HL-60 (cell line): Measurements from ENCODE around the gene GMCL2.

Experiments
- DNase-seq, 2 experiments: peaks; one replicate each; pipeline ENCODE4 v3.0.0-alpha.2; 2010 to 2020; ENCODE audit warnings: low read depth in 1 of 2, low spot score in 1 of 2
- H3K27ac ChIP-seq: fragments of 250-450 bp; sonication (Bioruptor Pico); replicated peaks from 2 replicates; pipeline ENCODE4 v1.5.1; 2020; ENCODE audit warnings: mild to moderate bottlenecking, moderate library complexity
- H3K27me3 ChIP-seq: fragments of 250-450 bp; sonication (Bioruptor Pico); 2 replicates; pipeline ENCODE4 v1.5.1; 2021; ENCODE audit warnings: mild to moderate bottlenecking, moderate library complexity; ENCODE audit not compliant: insufficient read depth, poor library complexity, severe bottlenecking
- H3K4me3 ChIP-seq: replicated peaks from 2 replicates; pipeline ENCODE4 v1.5.1; 2011; ENCODE audit warnings: mild to moderate bottlenecking, control low read depth, low read length; ENCODE audit not compliant: insufficient read depth
- GABPA ChIP-seq: IDR thresholded peaks from 2 replicates; pipeline ENCODE4 v1.6.1; 2012; ENCODE audit warnings: low read depth
- POLR2AphosphoS5 ChIP-seq: IDR thresholded peaks from 2 replicates; pipeline ENCODE4 v1.6.1; 2012; ENCODE audit warnings: low read depth
- SPI1 ChIP-seq: IDR thresholded peaks from 2 replicates; pipeline ENCODE4 v1.6.1; 2012; ENCODE audit warnings: low read depth, mild to moderate bottlenecking, borderline replicate concordance
- TF ChIP-seq, protein P1 (sequence below): IDR thresholded peaks from one replicate; pipeline ENCODE4 v1.5.1; 2011; ENCODE audit warnings: low read length, control low read depth, inconsistent platforms; ENCODE audit not compliant: insufficient read depth
- TF ChIP-seq, protein P2 (sequence below): IDR thresholded peaks from 2 replicates; pipeline ENCODE4 v1.6.1; 2012; ENCODE audit warnings: low read depth; ENCODE audit not compliant: insufficient replicate concordance

Gene GMCL2

DNA sequence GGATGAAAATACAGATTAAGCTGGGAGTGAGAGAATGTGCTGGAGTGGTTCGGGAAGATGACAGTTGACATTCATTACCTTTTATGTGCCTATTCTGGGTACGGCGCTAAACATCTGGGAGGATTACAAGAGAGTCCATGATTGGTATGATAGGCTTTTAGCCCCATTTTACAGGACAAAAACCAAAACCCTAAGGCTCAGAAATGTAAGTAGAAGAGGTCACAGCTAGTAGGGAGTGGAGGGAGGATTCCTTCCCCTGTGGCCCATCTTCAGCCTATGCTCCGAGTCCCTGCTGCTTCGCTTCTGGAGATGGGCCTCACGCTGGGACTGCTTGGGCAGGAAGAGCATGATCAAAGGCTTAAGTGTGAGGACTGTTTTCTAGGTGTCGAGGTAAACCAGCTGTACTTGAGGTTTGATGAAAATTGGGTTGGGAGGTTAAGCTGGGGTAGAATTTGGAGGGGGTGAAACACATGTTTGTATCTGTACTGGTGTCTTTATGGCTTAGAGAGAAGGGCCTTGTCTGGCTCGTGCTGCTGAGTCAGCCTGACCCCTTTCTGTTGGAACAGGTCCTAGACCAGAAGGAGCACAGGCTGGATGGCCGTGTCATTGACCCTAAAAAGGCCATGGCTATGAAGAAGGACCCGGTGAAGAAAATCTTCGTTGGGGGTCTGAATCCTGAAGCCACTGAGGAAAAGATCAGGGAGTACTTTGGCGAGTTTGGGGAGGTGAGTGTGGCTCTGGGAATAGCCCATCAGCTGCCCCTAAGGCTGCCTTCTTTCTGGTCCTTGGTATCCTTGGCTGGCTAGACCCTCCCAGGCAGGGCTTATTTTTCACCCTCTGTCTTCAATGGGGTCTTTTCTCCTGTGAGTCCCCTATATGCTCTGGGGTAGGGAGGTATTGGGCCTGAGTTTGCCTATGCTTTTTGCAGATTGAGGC is 19.3 kb upstream of the GMCL2 start:
- H3K4me3 ChIP-seq: peak overlapping the region; percentile 97
- no peak for DNase-seq
- H3K27ac ChIP-seq: peak overlapping the region; percentile 48
- TF ChIP-seq SPI1 (no peak), POLR2AphosphoS5 (peak; percentile 50), GABPA (no peak)
- TF ChIP-seq, protein P1, sequence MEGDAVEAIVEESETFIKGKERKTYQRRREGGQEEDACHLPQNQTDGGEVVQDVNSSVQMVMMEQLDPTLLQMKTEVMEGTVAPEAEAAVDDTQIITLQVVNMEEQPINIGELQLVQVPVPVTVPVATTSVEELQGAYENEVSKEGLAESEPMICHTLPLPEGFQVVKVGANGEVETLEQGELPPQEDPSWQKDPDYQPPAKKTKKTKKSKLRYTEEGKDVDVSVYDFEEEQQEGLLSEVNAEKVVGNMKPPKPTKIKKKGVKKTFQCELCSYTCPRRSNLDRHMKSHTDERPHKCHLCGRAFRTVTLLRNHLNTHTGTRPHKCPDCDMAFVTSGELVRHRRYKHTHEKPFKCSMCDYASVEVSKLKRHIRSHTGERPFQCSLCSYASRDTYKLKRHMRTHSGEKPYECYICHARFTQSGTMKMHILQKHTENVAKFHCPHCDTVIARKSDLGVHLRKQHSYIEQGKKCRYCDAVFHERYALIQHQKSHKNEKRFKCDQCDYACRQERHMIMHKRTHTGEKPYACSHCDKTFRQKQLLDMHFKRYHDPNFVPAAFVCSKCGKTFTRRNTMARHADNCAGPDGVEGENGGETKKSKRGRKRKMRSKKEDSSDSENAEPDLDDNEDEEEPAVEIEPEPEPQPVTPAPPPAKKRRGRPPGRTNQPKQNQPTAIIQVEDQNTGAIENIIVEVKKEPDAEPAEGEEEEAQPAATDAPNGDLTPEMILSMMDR: no peak
- no peaks in the 10 kb centered on the region for H3K27me3 ChIP-seq

DNA sequence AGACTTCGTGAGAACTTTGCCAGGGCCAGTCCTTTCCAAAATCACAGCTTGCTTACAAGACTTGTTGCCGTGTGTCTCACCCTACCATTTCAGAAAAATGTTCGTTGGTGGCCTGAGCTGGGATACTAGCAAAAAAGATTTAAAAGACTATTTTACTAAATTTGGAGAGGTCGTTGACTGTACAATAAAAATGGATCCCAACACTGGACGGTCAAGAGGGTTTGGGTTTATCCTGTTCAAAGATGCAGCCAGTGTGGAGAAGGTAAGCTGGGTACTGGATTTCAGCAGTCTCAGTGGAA is 18.5 kb upstream of the GMCL2 start:
- H3K4me3 ChIP-seq: peak overlapping the region; percentile 97
- peak overlapping the region; percentile 48 for H3K27ac ChIP-seq
- no peak for DNase-seq
- TF ChIP-seq, protein P2, sequence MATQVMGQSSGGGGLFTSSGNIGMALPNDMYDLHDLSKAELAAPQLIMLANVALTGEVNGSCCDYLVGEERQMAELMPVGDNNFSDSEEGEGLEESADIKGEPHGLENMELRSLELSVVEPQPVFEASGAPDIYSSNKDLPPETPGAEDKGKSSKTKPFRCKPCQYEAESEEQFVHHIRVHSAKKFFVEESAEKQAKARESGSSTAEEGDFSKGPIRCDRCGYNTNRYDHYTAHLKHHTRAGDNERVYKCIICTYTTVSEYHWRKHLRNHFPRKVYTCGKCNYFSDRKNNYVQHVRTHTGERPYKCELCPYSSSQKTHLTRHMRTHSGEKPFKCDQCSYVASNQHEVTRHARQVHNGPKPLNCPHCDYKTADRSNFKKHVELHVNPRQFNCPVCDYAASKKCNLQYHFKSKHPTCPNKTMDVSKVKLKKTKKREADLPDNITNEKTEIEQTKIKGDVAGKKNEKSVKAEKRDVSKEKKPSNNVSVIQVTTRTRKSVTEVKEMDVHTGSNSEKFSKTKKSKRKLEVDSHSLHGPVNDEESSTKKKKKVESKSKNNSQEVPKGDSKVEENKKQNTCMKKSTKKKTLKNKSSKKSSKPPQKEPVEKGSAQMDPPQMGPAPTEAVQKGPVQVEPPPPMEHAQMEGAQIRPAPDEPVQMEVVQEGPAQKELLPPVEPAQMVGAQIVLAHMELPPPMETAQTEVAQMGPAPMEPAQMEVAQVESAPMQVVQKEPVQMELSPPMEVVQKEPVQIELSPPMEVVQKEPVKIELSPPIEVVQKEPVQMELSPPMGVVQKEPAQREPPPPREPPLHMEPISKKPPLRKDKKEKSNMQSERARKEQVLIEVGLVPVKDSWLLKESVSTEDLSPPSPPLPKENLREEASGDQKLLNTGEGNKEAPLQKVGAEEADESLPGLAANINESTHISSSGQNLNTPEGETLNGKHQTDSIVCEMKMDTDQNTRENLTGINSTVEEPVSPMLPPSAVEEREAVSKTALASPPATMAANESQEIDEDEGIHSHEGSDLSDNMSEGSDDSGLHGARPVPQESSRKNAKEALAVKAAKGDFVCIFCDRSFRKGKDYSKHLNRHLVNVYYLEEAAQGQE: no peak
- TF ChIP-seq, protein P1: no peak
- TF ChIP-seq SPI1: no peak
- TF ChIP-seq GABPA: no peak
- no peak for TF ChIP-seq POLR2AphosphoS5
- no peaks in the 10 kb centered on the region for H3K27me3 ChIP-seq

DNA sequence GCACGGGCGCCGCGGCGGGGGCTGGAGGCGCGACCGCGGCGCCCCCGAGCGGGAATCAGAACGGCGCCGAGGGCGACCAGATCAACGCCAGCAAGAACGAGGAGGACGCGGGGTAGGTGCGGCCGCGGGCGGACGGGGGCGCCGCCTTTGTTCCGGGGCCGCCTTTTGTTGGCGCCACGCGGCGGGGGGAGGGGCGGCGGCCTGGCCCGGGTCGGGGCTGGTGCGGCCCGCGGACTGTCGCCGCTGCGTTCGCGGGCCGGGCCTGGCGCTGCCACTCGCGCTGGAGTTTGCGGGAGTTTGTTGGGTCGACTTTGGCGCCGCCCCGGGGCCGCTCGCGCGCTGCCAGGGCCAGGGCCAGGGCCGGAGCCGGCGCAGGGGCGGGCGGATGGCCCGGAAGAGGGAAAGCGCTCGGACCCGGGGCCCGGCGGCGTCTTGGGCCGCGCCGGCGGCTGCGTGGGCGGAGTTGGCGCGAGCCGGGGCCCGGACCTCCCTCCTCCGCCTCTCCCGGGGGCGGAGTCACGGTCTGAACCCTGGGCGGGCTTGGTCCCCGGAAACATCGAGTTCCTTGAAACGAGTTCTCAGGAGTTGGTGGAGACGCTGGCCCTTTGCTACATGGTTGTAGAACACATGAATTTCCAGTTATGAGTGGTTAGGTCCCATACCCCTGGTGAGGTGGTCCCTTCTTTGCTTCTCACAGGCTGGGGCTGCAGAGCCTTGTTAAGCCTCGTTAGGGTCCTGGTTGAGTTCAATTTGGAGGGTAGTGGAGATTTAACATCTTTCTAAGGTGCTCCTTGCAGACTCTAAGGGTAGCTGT is 18.0 kb upstream of the GMCL2 start:
- TF ChIP-seq SPI1 (no peak), POLR2AphosphoS5 (peak; percentile 15; the same call in 1 of the 2 replicates)
- no peaks in the 10 kb centered on the region for H3K27me3 ChIP-seq
- DNase-seq: peak in 1 of 2 experiments; percentile 81
- peak overlapping the region; percentile 97 for H3K4me3 ChIP-seq
- H3K27ac ChIP-seq: peak overlapping the region; percentile 83

DNA sequence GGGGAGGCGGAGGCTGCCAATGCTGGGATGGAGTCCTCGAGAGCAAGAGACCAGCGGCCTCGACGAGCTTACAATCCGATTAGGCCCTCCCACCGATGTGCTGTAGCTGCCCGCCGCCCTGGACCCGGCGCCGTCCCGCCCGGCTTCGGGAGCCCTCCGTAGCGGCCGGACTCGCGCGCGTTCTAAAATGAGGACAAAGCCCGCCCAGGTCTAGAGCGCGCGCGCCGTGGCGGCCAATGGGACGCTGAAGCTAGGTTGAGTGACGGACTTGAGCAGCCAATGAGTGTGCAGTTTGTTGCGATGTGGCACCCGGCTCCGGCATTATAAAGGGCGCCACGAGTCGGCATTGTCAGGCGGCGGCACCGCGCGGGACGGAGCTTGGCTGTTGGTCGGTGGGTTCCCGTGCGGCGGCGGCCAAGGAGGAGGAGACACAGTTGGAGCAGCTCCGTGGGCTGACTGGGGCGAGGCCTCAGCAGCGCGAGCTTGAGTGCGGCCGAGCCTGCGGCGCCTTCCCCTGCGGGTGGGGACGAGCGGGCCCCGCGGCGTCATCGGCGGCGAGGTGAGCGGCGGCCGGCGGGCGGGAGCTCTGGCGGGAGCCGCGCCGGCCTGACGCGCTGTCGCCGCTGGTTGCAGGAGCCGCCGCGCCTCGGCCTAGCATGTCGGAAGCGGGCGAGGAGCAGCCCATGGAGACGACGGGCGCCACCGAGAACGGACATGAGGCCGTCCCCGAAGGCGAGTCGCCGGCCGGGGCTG is 17.2 kb upstream of the GMCL2 start, which contains the start of gene HNRNPAB:
HNRNPAB (plus strand) TSS at position 352 of the 753 bp plus-strand sequence; CDS start at position 657, 305 bp downstream.
- Histone ChIP-seq H3K27ac (peak within 1 kb of the TSS; percentile 83), H3K4me3 (peak within 1 kb of the TSS; percentile 97), H3K27me3 (no peaks in the 10 kb centered on the region)
- TF ChIP-seq GABPA: no peak
- TF ChIP-seq SPI1: no peak
- peak; percentile 100 for TF ChIP-seq POLR2AphosphoS5
- TF ChIP-seq, protein P1: no peak
- TF ChIP-seq, protein P2: peak; percentile 52
- peak; percentile 94 to 95 for DNase-seq
